Activated naive CD4-positive, alpha-beta T cell (primary cell): ENCODE data around the gene TMTC1.
"Not testable (repeated sequence)": the region's sequence is repeated elsewhere in the genome, so short reads cannot be mapped to it uniquely, and the experiment has no call there.

ENCODE experiments used
- DNase-seq, 4 experiments: peaks; one replicate each; lab custom pipeline; 2025; lab: John Stamatoyannopoulos, UW

The TMTC1 gene

GRCh38 chr12:29566441-29566840, 217.3 kb downstream of the TMTC1 start:
- no peak for DNase-seq

- DNase-seq = no peak
Measured at GRCh38 chr12:29565727-29566126, 218.0 kb downstream of the TMTC1 start.

- no peak for DNase-seq
Measured at GRCh38 chr12:29564925-29565324, 218.8 kb downstream of the TMTC1 start.

- no peak for DNase-seq
Measured at GRCh38 chr12:29563636-29564035, 220.1 kb downstream of the TMTC1 start.

GRCh38 chr12:29563071-29563470, 220.7 kb downstream of the TMTC1 start:
- DNase-seq = no peak

GRCh38 chr12:29562110-29562804, 221.5 kb downstream of the TMTC1 start:
- no peak for DNase-seq

- no peak for DNase-seq
Measured at GRCh38 chr12:29561664-29562071, 222.1 kb downstream of the TMTC1 start.

GRCh38 chr12:29559198-29559597, 224.5 kb downstream of the TMTC1 start:
- DNase-seq = no peak

- DNase-seq = no peak
Measured at GRCh38 chr12:29556363-29556762, 227.4 kb downstream of the TMTC1 start.

GRCh38 chr12:29555451-29555850, 228.3 kb downstream of the TMTC1 start:
- not testable (repeated sequence) for DNase-seq

GRCh38 chr12:29552994-29553748, 230.6 kb downstream of the TMTC1 start:
- no peak for DNase-seq

GRCh38 chr12:29552324-29552927, 231.3 kb downstream of the TMTC1 start:
- DNase-seq = peak in 3 of 4 experiments; percentile 10 to 41 (median 20)

- no peak for DNase-seq
Measured at GRCh38 chr12:29551812-29552211, 231.9 kb downstream of the TMTC1 start.

- no peak for DNase-seq
Measured at GRCh38 chr12:29547864-29548263, 235.9 kb downstream of the TMTC1 start.

GRCh38 chr12:29547151-29547632, 236.6 kb downstream of the TMTC1 start:
- DNase-seq = no peak

- DNase-seq = no peak
Measured at GRCh38 chr12:29546000-29546399, 237.7 kb downstream of the TMTC1 start.

- DNase-seq = no peak
Measured at GRCh38 chr12:29545102-29545467, 238.7 kb downstream of the TMTC1 start.

- no peak for DNase-seq
Measured at GRCh38 chr12:29544428-29545101, 239.2 kb downstream of the TMTC1 start.

- DNase-seq = no peak
Measured at GRCh38 chr12:29543036-29543435, 240.7 kb downstream of the TMTC1 start.

- DNase-seq = no peak
Measured at GRCh38 chr12:29537298-29537697, 246.4 kb downstream of the TMTC1 start.

- DNase-seq = no peak
Measured at GRCh38 chr12:29534935-29535334, 248.8 kb downstream of the TMTC1 start.

- DNase-seq = no peak
Measured at GRCh38 chr12:29533815-29534489, 249.8 kb downstream of the TMTC1 start.
